ENCODE data around the gene AMD1.

GRCh38 chr6:110935171-110935570 is 60.6 kb downstream of the AMD1 start:
- TF ChIP-seq EZH2phosphoT487 (conservative IDR thresholded peaks at IDR 0.05; ENCODE audit: low read length) (no peak), CTCF (IDR thresholded peaks at IDR 0.05; ENCODE audit: insufficient read depth, low read length, poor library complexity, severe bottlenecking) (no peak)

Measured in SU-DHL-6 (cell line).